KMS-11 (cell line): ENCODE results near the gene UBL4B.

Experiments
- H2AFZ ChIP-seq: fragments of 200-600 bp; sonication (generic); 2 replicates; pipeline ENCODE4 v1.6.1; 2016; ENCODE audit warnings: antibody characterized with exemption, mixed run types, low read depth
- H3K27ac ChIP-seq: fragments of 200-600 bp; sonication (generic); 2 replicates; pipeline ENCODE4 v1.6.1; 2016; ENCODE audit warnings: mild to moderate bottlenecking, mixed run types
- H3K27me3 ChIP-seq: fragments of 200-600 bp; sonication (generic); 2 replicates; pipeline ENCODE4 v1.6.1; 2017; ENCODE audit warnings: mild to moderate bottlenecking, low read depth, mixed run types, moderate library complexity; ENCODE audit not compliant: insufficient read depth
- H3K36me3 ChIP-seq: fragments of 200-600 bp; sonication (generic); 2 replicates; pipeline ENCODE4 v1.6.1; 2017; ENCODE audit warnings: mild to moderate bottlenecking, mixed run types; ENCODE audit not compliant: insufficient read depth
- H3K4me1 ChIP-seq: fragments of 200-600 bp; sonication (generic); 2 replicates; pipeline ENCODE4 v1.6.1; 2016; ENCODE audit warnings: mild to moderate bottlenecking, low read depth, mixed run types; ENCODE audit not compliant: poor library complexity, severe bottlenecking
- H3K4me2 ChIP-seq: fragments of 200-600 bp; sonication (generic); 2 replicates; pipeline ENCODE4 v1.7.0; 2016; ENCODE audit warnings: mild to moderate bottlenecking, mixed run types
- H3K4me3 ChIP-seq: fragments of 200-600 bp; sonication (generic); IDR thresholded peaks from 2 replicates; pipeline ENCODE4 v1.6.1; 2017; ENCODE audit warnings: low read depth, low read length, mixed read lengths; ENCODE audit not compliant: insufficient read depth
- H3K79me2 ChIP-seq: fragments of 200-600 bp; sonication (generic); 2 replicates; pipeline ENCODE4 v1.6.1; 2016; ENCODE audit warnings: low read depth, mixed run types; ENCODE audit not compliant: insufficient read depth
- H3K9ac ChIP-seq: fragments of 200-600 bp; sonication (generic); 2 replicates; pipeline ENCODE4 v1.6.1; 2016; ENCODE audit warnings: mild to moderate bottlenecking, mixed run types
- H4K20me1 ChIP-seq: fragments of 200-600 bp; sonication (generic); 2 replicates; pipeline ENCODE4 v1.6.1; 2016; ENCODE audit warnings: mild to moderate bottlenecking, mixed run types; ENCODE audit not compliant: insufficient read depth
- CTCF ChIP-seq: fragments of 200-600 bp; sonication (generic); conservative IDR thresholded peaks from 2 replicates; pipeline ENCODE4 v1.6.1; 2017; ENCODE audit warnings: low read depth, mild to moderate bottlenecking, antibody characterized with exemption, low read length, moderate library complexity, mixed read lengths

Gene UBL4B

GRCh38 chr1:110069404-110070281 lies 42.6 kb upstream of the UBL4B start:
- no peak for TF ChIP-seq CTCF
- Histone ChIP-seq H3K4me2 (no peak overlapping the region), H3K27ac (no peak overlapping the region), H3K27me3 (no peaks in the 10 kb centered on the region), H3K36me3 (no peaks in the 10 kb centered on the region), H3K9ac (no peak overlapping the region), H4K20me1 (no peaks in the 10 kb centered on the region), H3K4me1 (no peaks in the 10 kb centered on the region), H3K79me2 (no peaks in the 10 kb centered on the region), H3K4me3 (no peak overlapping the region), H2AFZ (no peak overlapping the region)

GRCh38 chr1:110070282-110070669 lies 42.0 kb upstream of the UBL4B start:
- no peak overlapping the region for H3K9ac ChIP-seq
- H3K36me3 ChIP-seq, result no peaks in the 10 kb centered on the region
- no peaks in the 10 kb centered on the region for H3K27me3 ChIP-seq
- H3K79me2 ChIP-seq, result no peaks in the 10 kb centered on the region
- H3K4me3 ChIP-seq, result no peak overlapping the region
- no peaks in the 10 kb centered on the region for H4K20me1 ChIP-seq
- H3K4me2 ChIP-seq, result no peak overlapping the region
- H3K27ac ChIP-seq, result no peak overlapping the region
- H2AFZ ChIP-seq, result no peak overlapping the region
- no peak for TF ChIP-seq CTCF
- H3K4me1 ChIP-seq, result no peaks in the 10 kb centered on the region

- Histone ChIP-seq H3K4me3 (no peak within 1 kb of the TSS), H3K9ac (no peak within 1 kb of the TSS), H3K36me3 (no peaks in the 10 kb centered on the region), H2AFZ (no peak within 1 kb of the TSS), H4K20me1 (no peaks in the 10 kb centered on the region), H3K27me3 (no peaks in the 10 kb centered on the region), H3K4me2 (no peak within 1 kb of the TSS), H3K27ac (no peak within 1 kb of the TSS), H3K4me1 (no peaks in the 10 kb centered on the region), H3K79me2 (no peaks in the 10 kb centered on the region)
- TF ChIP-seq CTCF, result no peak
These were observed 41.5 kb upstream of the UBL4B start, which contains the start of gene ALX3 for GRCh38 chr1:110070671-110071242. ALX3 (minus strand) TSS chr1:110070672; CDS start chr1:110070612, 60 bp downstream.

- no peak overlapping the region for H3K9ac ChIP-seq
- no peaks in the 10 kb centered on the region for H4K20me1 ChIP-seq
- H3K27me3 ChIP-seq, result no peaks in the 10 kb centered on the region
- TF ChIP-seq CTCF, result no peak
- no peak overlapping the region for H3K4me3 ChIP-seq
- H3K27ac ChIP-seq, result no peak overlapping the region
- H3K79me2 ChIP-seq, result no peaks in the 10 kb centered on the region
- no peak overlapping the region for H3K4me2 ChIP-seq
- no peaks in the 10 kb centered on the region for H3K4me1 ChIP-seq
- H3K36me3 ChIP-seq, result no peaks in the 10 kb centered on the region
- H2AFZ ChIP-seq, result no peak overlapping the region
These were observed 38.1 kb upstream of the UBL4B start for GRCh38 chr1:110074166-110074565.
